ENCODE data around the gene C14orf180.

- no peak for TF ChIP-seq PRDM15 (CRISPR knock-in tag; IDR thresholded peaks at IDR 0.05)
- no peak for TF ChIP-seq FOXM1 (IDR thresholded peaks at IDR 0.05; ENCODE audit: low read depth, low read length)
- TF ChIP-seq POLR2AphosphoS5 (IDR thresholded peaks at IDR 0.05; ENCODE audit: low read length) = no peak
- TF ChIP-seq NFXL1 (IDR thresholded peaks at IDR 0.05; ENCODE audit: borderline replicate concordance) = no peak
Measured at GRCh38 chr14:104563191-104563741, 16.3 kb upstream of the C14orf180 start.

Measured in GM12878 (cell line).